NCI-H82 (cell line): ENCODE measurements around the gene SH3RF2.
A peak's percentile ranks its signal among the peaks of the same experiment; 100 is the strongest.
"Not testable (repeated sequence)": the region's sequence is repeated elsewhere in the genome, so short reads cannot be mapped to it uniquely, and the experiment has no call there.

Experiments used
- DNase-seq: peaks from one replicate; lab custom pipeline; 2025; lab: John Stamatoyannopoulos, UW

Gene SH3RF2

GRCh38 chr5:145936401-145937131, at the start of gene SH3RF2:
Gene SH3RF2, plus strand, starts transcription at chr5:145936578. Its CDS starts 1,351 bp downstream, at chr5:145937929.
- peak; percentile 4 for DNase-seq

GRCh38 chr5:145887217-145887616, 49.2 kb upstream of the SH3RF2 start:
- DNase-seq, result peak; percentile 21

GRCh38 chr5:145887976-145888574, 48.3 kb upstream of the SH3RF2 start:
- DNase-seq, result peak; percentile 87

- no peak for DNase-seq
Observed at GRCh38 chr5:145889611-145890010, 46.8 kb upstream of the SH3RF2 start.

GRCh38 chr5:145891378-145891777, 45.0 kb upstream of the SH3RF2 start:
- DNase-seq, result not testable (repeated sequence)

GRCh38 chr5:145898171-145898570, 38.2 kb upstream of the SH3RF2 start:
- DNase-seq, result no peak

GRCh38 chr5:145902421-145902820, 34.0 kb upstream of the SH3RF2 start:
- no peak for DNase-seq

- peak; percentile 6 for DNase-seq
Observed at GRCh38 chr5:145903113-145903512, 33.3 kb upstream of the SH3RF2 start.

- DNase-seq, result no peak
Observed at GRCh38 chr5:145903867-145904266, 32.5 kb upstream of the SH3RF2 start.

GRCh38 chr5:145904743-145905142, 31.6 kb upstream of the SH3RF2 start:
- DNase-seq, result no peak

GRCh38 chr5:145906401-145906800, 30.0 kb upstream of the SH3RF2 start:
- DNase-seq, result no peak

- DNase-seq, result peak; percentile 19
Observed at GRCh38 chr5:145908206-145908960, 28.0 kb upstream of the SH3RF2 start.

GRCh38 chr5:145911164-145911563, 25.2 kb upstream of the SH3RF2 start:
- DNase-seq, result no peak

- no peak for DNase-seq
Observed at GRCh38 chr5:145912019-145912418, 24.4 kb upstream of the SH3RF2 start.

GRCh38 chr5:145912594-145912993, 23.8 kb upstream of the SH3RF2 start:
- DNase-seq, result no peak

- DNase-seq, result no peak
Observed at GRCh38 chr5:145913701-145914100, 22.7 kb upstream of the SH3RF2 start.

- no peak for DNase-seq
Observed at GRCh38 chr5:145915970-145916638, 20.3 kb upstream of the SH3RF2 start.

- DNase-seq, result no peak
Observed at GRCh38 chr5:145917288-145917687, 19.1 kb upstream of the SH3RF2 start.

GRCh38 chr5:145918397-145918796, 18.0 kb upstream of the SH3RF2 start:
- no peak for DNase-seq

- DNase-seq, result no peak
Observed at GRCh38 chr5:145919413-145919812, 17.0 kb upstream of the SH3RF2 start.

- no peak for DNase-seq
Observed at GRCh38 chr5:145920542-145921210, 15.7 kb upstream of the SH3RF2 start.

GRCh38 chr5:145921211-145921610, 15.2 kb upstream of the SH3RF2 start:
- DNase-seq, result no peak
